ENCODE data around the gene HOXD10.

HOXD10 gene

DNA sequence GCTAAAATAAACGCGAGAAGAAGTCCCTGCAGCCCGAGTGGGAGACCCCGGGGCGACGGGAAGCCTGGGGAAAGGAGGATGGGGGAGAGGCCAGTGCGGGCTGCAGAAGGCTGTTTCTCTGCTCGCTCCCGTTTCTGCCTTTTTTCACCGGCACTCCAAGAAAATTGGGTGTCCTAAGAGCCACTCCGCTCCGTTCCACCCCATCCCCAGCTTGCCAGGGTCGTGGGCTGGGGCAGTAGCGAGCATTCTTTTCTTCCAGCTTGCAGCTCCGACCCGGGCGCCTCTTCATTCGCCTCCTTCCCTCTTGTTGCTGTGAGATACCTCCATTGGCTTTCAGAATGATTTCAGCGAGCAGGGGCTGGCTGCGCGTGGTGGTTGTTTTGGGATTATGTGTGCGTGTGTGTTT is 41.6 kb downstream of the HOXD10 start:
- Histone ChIP-seq H3K27me3 (ENCODE audit: low read depth, low read length) (no peaks in the 10 kb centered on the region), H3K4me3 (ENCODE audit: low read length) (no peak overlapping the region), H3K4me2 (ENCODE audit: low read length) (no peak overlapping the region), H3K9me3 (ENCODE audit: insufficient read depth, low read length) (no peaks in the 10 kb centered on the region), H3K36me3 (replicated peaks; ENCODE audit: low read depth, low read length) (no peaks in the 10 kb centered on the region), H3K79me2 (ENCODE audit: low read length) (no peaks in the 10 kb centered on the region), H4K20me1 (ENCODE audit: insufficient read depth, low read length) (no peaks in the 10 kb centered on the region), H3K9ac (ENCODE audit: low read length) (no peak overlapping the region), H3K4me1 (ENCODE audit: low read length) (no peaks in the 10 kb centered on the region), H3K27ac (ENCODE audit: low read length) (no peak overlapping the region), H2AFZ (ENCODE audit: low read depth, low read length) (no peak overlapping the region)
- TF ChIP-seq, protein P1, sequence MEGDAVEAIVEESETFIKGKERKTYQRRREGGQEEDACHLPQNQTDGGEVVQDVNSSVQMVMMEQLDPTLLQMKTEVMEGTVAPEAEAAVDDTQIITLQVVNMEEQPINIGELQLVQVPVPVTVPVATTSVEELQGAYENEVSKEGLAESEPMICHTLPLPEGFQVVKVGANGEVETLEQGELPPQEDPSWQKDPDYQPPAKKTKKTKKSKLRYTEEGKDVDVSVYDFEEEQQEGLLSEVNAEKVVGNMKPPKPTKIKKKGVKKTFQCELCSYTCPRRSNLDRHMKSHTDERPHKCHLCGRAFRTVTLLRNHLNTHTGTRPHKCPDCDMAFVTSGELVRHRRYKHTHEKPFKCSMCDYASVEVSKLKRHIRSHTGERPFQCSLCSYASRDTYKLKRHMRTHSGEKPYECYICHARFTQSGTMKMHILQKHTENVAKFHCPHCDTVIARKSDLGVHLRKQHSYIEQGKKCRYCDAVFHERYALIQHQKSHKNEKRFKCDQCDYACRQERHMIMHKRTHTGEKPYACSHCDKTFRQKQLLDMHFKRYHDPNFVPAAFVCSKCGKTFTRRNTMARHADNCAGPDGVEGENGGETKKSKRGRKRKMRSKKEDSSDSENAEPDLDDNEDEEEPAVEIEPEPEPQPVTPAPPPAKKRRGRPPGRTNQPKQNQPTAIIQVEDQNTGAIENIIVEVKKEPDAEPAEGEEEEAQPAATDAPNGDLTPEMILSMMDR (IDR thresholded peaks at IDR 0.05; ENCODE audit: low read depth, low read length), result no peak
- TF ChIP-seq EZH2phosphoT487 (IDR thresholded peaks at IDR 0.05; ENCODE audit: low read depth), result no peak

DNA sequence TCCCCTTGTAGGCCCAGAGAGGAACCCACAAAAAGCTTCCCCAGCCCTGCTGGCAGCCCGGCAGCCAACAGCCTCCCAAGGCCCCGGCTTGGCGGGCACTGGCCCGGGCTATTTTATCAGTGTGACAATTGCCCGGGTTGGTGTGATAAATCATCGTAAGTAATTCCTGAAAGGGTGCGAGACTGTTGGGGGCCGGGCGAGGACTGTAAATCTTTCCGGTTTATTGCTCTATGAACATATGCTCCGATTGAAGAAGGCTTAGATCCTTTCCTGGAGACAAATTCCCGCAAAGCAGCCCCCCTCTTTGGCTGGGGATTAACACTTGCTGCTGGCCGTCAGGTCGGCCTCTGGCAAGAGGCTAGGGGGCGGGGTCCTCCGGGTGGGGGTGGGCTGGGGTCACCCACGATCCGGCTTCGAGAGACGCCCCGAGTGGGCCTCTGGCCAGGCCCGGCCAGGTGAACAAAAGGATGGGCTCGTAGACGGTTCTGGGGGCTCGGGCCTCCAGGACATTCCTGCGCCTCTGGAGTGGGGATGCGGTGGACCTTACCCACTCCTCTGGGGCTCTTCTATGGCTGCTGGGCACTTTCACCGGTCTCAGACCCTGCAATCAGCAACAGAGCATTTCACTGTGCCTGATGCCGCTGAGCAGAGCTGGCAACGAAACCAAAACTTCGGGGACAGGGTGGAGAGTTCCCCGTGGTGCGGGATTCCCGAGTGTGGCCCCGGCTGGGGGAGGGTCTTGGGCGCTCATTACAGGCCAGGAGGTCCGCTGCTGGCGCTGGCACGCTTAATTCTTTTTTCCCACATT is 42.5 kb downstream of the HOXD10 start:
- no peak overlapping the region for H3K9ac ChIP-seq (ENCODE audit: low read length)
- no peaks in the 10 kb centered on the region for H3K9me3 ChIP-seq (ENCODE audit: insufficient read depth, low read length)
- no peak overlapping the region for H3K4me3 ChIP-seq (ENCODE audit: low read length)
- no peak overlapping the region for H3K4me2 ChIP-seq (ENCODE audit: low read length)
- H3K27ac ChIP-seq (ENCODE audit: low read length), result no peak overlapping the region
- H2AFZ ChIP-seq (ENCODE audit: low read depth, low read length), result no peak overlapping the region
- no peaks in the 10 kb centered on the region for H3K27me3 ChIP-seq (ENCODE audit: low read depth, low read length)
- no peaks in the 10 kb centered on the region for H4K20me1 ChIP-seq (ENCODE audit: insufficient read depth, low read length)
- no peaks in the 10 kb centered on the region for H3K4me1 ChIP-seq (ENCODE audit: low read length)
- no peaks in the 10 kb centered on the region for H3K79me2 ChIP-seq (ENCODE audit: low read length)
- no peaks in the 10 kb centered on the region for H3K36me3 ChIP-seq (replicated peaks; ENCODE audit: low read depth, low read length)
- no peak for TF ChIP-seq EZH2phosphoT487 (IDR thresholded peaks at IDR 0.05; ENCODE audit: low read depth)
- TF ChIP-seq, protein P1 (IDR thresholded peaks at IDR 0.05; ENCODE audit: low read depth, low read length), result no peak

DNA sequence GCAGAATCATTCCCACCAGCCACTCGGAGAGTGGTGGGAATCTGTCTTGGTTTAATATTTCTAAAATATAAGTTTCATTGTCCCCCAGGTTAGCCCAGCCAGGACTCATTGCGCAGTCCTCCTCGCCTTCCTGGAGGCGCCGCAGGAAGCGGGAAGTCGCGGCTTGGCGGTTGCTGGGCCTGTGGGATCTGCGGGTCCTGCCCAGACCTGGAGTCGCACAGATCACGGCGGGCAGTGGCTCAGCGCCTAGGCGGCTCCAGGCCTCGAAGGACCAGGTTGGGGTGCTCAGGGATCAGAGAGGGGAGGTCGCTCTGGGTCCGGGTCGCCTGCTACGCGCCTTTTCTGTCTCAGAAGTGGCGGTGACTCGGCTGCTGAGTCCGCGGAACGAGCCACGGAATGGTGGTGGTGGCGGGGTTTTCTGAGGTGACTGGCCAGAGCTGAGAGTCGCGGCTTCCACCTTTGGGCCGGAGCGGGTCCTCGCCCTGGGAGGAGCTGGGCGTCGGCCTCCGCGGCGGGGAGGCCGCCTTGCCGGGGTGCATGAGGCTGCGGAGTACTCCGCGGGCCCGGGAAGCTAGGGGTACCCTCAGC is 43.2 kb downstream of the HOXD10 start:
- H3K27ac ChIP-seq (ENCODE audit: low read length), result no peak overlapping the region
- H3K4me2 ChIP-seq (ENCODE audit: low read length), result no peak overlapping the region
- no peaks in the 10 kb centered on the region for H3K36me3 ChIP-seq (replicated peaks; ENCODE audit: low read depth, low read length)
- H3K9me3 ChIP-seq (ENCODE audit: insufficient read depth, low read length), result no peaks in the 10 kb centered on the region
- H3K79me2 ChIP-seq (ENCODE audit: low read length), result no peaks in the 10 kb centered on the region
- no peaks in the 10 kb centered on the region for H3K27me3 ChIP-seq (ENCODE audit: low read depth, low read length)
- no peak for TF ChIP-seq EZH2phosphoT487 (IDR thresholded peaks at IDR 0.05; ENCODE audit: low read depth)
- TF ChIP-seq, protein P1 (IDR thresholded peaks at IDR 0.05; ENCODE audit: low read depth, low read length), result no peak
- no peaks in the 10 kb centered on the region for H3K4me1 ChIP-seq (ENCODE audit: low read length)
- H3K9ac ChIP-seq (ENCODE audit: low read length), result no peak overlapping the region
- no peaks in the 10 kb centered on the region for H4K20me1 ChIP-seq (ENCODE audit: insufficient read depth, low read length)
- H2AFZ ChIP-seq (ENCODE audit: low read depth, low read length), result no peak overlapping the region
- H3K4me3 ChIP-seq (ENCODE audit: low read length), result no peak overlapping the region

DNA sequence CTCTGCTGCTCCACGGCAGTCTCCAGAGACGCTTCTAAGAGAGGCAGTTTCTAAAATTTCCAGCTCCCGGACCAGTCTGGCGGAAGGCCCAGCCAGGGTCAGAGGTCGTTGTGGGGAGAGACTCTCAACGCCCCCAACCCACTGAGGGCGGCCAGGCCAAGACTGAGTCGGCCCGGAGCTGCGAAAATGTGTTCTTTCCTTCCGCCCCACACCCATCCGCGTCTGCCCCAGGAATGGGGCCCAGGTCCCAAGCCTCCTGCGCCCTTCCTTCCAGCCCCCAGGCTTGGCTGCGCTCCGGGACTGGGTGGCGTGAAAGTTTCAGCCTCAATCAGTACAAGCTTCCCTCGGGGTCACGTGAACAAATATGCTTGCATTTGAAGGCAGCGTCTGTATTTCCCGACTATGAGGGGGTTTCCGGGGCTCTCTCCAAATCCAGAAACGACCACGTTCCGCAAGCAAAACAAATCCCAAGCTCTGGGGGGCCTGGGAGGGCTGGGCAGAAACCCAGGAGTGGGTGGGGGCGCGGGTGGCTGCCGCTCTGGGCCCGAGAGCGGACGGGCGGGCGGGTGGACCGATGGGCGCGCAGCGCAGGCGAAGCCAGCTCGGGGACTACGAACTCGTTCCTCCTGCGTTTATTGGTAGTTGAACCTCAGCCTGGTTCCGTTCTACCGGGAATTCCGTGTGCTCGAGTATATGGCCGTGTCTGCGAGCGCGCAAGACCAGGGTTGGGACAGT is 43.8 kb downstream of the HOXD10 start:
- no peak for TF ChIP-seq EZH2phosphoT487 (IDR thresholded peaks at IDR 0.05; ENCODE audit: low read depth)
- TF ChIP-seq, protein P1 (IDR thresholded peaks at IDR 0.05; ENCODE audit: low read depth, low read length), result no peak
- no peaks in the 10 kb centered on the region for H3K36me3 ChIP-seq (replicated peaks; ENCODE audit: low read depth, low read length)

More for the DNA sequence above, 43.8 kb downstream of the HOXD10 start:
- Histone ChIP-seq H2AFZ (ENCODE audit: low read depth, low read length) (no peak overlapping the region), H3K4me2 (ENCODE audit: low read length) (no peak overlapping the region), H3K9ac (ENCODE audit: low read length) (no peak overlapping the region), H3K4me1 (ENCODE audit: low read length) (no peaks in the 10 kb centered on the region), H3K9me3 (ENCODE audit: insufficient read depth, low read length) (no peaks in the 10 kb centered on the region), H3K4me3 (ENCODE audit: low read length) (no peak overlapping the region), H4K20me1 (ENCODE audit: insufficient read depth, low read length) (no peaks in the 10 kb centered on the region), H3K79me2 (ENCODE audit: low read length) (no peaks in the 10 kb centered on the region), H3K27me3 (ENCODE audit: low read depth, low read length) (no peaks in the 10 kb centered on the region), H3K27ac (ENCODE audit: low read length) (no peak overlapping the region)

All from OCI-LY3 (cell line).